OCI-LY3 (cell line): ENCODE data around the gene CEP43.
A peak's percentile ranks its signal among the peaks of the same experiment; 100 is the strongest.

Experiments
- H2AFZ ChIP-seq: fragments of 200-600, 300-600 bp; shearing (Covaris generic); 2 replicates; pipeline ENCODE4 v1.6.0; 2014; ENCODE audit warnings: antibody characterized with exemption, low read depth, low read length
- H3K27ac ChIP-seq: fragments of 200-600, 300-600 bp; sonication (generic); 2 replicates; pipeline ENCODE4 v1.5.1; 2014; ENCODE audit warnings: mild to moderate bottlenecking, low read length, moderate library complexity, mixed read lengths
- H3K27me3 ChIP-seq: fragments of 200-600, 300-600 bp; sonication (generic); 2 replicates; pipeline ENCODE4 v1.6.1; 2014; ENCODE audit warnings: low read depth, low read length, mixed read lengths
- H3K36me3 ChIP-seq: fragments of 200-600, 300-600 bp; sonication (generic); replicated peaks from 2 replicates; pipeline ENCODE3; 2014; ENCODE audit warnings: low read depth, low read length, mixed read lengths
- H3K4me1 ChIP-seq: fragments of 300-600, 200-600 bp; sonication (generic); 2 replicates; pipeline ENCODE4 v1.6.1; 2014; ENCODE audit warnings: low read length, mixed read lengths
- H3K4me2 ChIP-seq: fragments of 200-600, 300-600 bp; sonication (generic); 2 replicates; pipeline ENCODE4 v1.6.1; 2014; ENCODE audit warnings: low read length, mixed read lengths
- H3K4me3 ChIP-seq: fragments of 300-600, 200-600 bp; sonication (generic); 2 replicates; pipeline ENCODE4 v1.5.1; 2014; ENCODE audit warnings: antibody characterized with exemption, mild to moderate bottlenecking, low read length, moderate library complexity
- H3K79me2 ChIP-seq: fragments of 300-600, 200-600 bp; shearing (Covaris generic); 2 replicates; pipeline ENCODE4 v1.6.1; 2014; ENCODE audit warnings: mild to moderate bottlenecking, low read length, mixed read lengths
- H3K9ac ChIP-seq: fragments of 300-600, 200-600 bp; shearing (Covaris generic); 2 replicates; pipeline ENCODE4 v1.6.0; 2014; ENCODE audit warnings: mild to moderate bottlenecking, low read length, moderate library complexity
- H3K9me3 ChIP-seq: fragments of 200-600, 300-600 bp; shearing (Covaris generic); 2 replicates; pipeline ENCODE4 v1.6.1; 2014; ENCODE audit warnings: low read length, mixed read lengths; ENCODE audit not compliant: insufficient read depth
- H4K20me1 ChIP-seq: fragments of 200-600, 300-600 bp; sonication (generic); 2 replicates; pipeline ENCODE4 v1.6.1; 2016; ENCODE audit warnings: low read length, mixed read lengths; ENCODE audit not compliant: insufficient read depth
- CTCF ChIP-seq: fragments of 200-600, 300-600 bp; sonication (generic); IDR thresholded peaks from 2 replicates; pipeline ENCODE4 v1.5.1; 2014; ENCODE audit warnings: antibody characterized with exemption, low read length, low read depth
- EZH2phosphoT487 ChIP-seq: fragments of 200-600 bp; shearing (Covaris generic); IDR thresholded peaks from 2 replicates; pipeline ENCODE4 v1.6.1; 2018; ENCODE audit warnings: antibody characterized with exemption, mixed run types, low read depth

CEP43 gene

GRCh38 chr6:166952567-166953486 is 46.4 kb upstream of the CEP43 start:
- no peaks in the 10 kb centered on the region for H3K9me3 ChIP-seq
- H3K36me3 ChIP-seq: peaks cover 9% of the 10 kb centered on the region
- H3K27me3 ChIP-seq: peaks cover 23% of the 10 kb centered on the region
- H3K4me3 ChIP-seq: no peak overlapping the region
- peaks cover 29% of the 10 kb centered on the region for H4K20me1 ChIP-seq
- H3K79me2 ChIP-seq: no peaks in the 10 kb centered on the region
- no peak overlapping the region for H3K27ac ChIP-seq
- TF ChIP-seq CTCF (no peak), EZH2phosphoT487 (no peak)
- no peak overlapping the region for H2AFZ ChIP-seq
- no peak overlapping the region for H3K4me2 ChIP-seq
- H3K9ac ChIP-seq: no peak overlapping the region
- peaks cover 61% of the 10 kb centered on the region for H3K4me1 ChIP-seq

- Histone ChIP-seq H2AFZ (no peak overlapping the region), H3K4me3 (no peak overlapping the region), H3K9ac (no peak overlapping the region), H3K27me3 (peaks cover 21% of the 10 kb centered on the region), H3K27ac (no peak overlapping the region), H4K20me1 (peaks cover 27% of the 10 kb centered on the region), H3K4me1 (peaks cover 66% of the 10 kb centered on the region), H3K79me2 (no peaks in the 10 kb centered on the region), H3K9me3 (no peaks in the 10 kb centered on the region), H3K36me3 (peaks cover 9% of the 10 kb centered on the region), H3K4me2 (peak overlapping the region; percentile 99; the same call in 1 of the 2 replicates)
- TF ChIP-seq EZH2phosphoT487 (no peak), CTCF (no peak)
Observed at GRCh38 chr6:166954118-166954713, 45.0 kb upstream of the CEP43 start.

- peaks cover 21% of the 10 kb centered on the region; the same call in 1 of the 2 replicates for H4K20me1 ChIP-seq
- no peak for TF ChIP-seq EZH2phosphoT487
- H3K4me2 ChIP-seq: peak overlapping the region; percentile 99
- H2AFZ ChIP-seq: no peak overlapping the region
- peaks cover 61% of the 10 kb centered on the region for H3K4me1 ChIP-seq
- peak overlapping the region; percentile 17; the same call in 1 of the 2 replicates for H3K27ac ChIP-seq
- H3K79me2 ChIP-seq: no peaks in the 10 kb centered on the region
- peak overlapping the region; percentile 98 for H3K4me3 ChIP-seq
- peaks cover 24% of the 10 kb centered on the region for H3K27me3 ChIP-seq
- H3K9me3 ChIP-seq: no peaks in the 10 kb centered on the region
- H3K36me3 ChIP-seq: peaks cover 9% of the 10 kb centered on the region
- H3K9ac ChIP-seq: peak overlapping the region; percentile 71
Observed at GRCh38 chr6:166955121-166955864, 43.9 kb upstream of the CEP43 start.

- Histone ChIP-seq H3K27ac (no peak overlapping the region), H3K4me2 (peak overlapping the region; percentile 99), H3K79me2 (no peaks in the 10 kb centered on the region), H2AFZ (peak overlapping the region; percentile 19; the same call in 1 of the 2 replicates), H3K9ac (peak overlapping the region; percentile 71), H4K20me1 (peaks cover 21% of the 10 kb centered on the region; the same call in 1 of the 2 replicates), H3K36me3 (peaks cover 9% of the 10 kb centered on the region), H3K27me3 (peaks cover 24% of the 10 kb centered on the region), H3K4me1 (peaks cover 55% of the 10 kb centered on the region), H3K4me3 (peak overlapping the region; percentile 98), H3K9me3 (no peaks in the 10 kb centered on the region)
- TF ChIP-seq CTCF (no peak), EZH2phosphoT487 (no peak)
Observed at GRCh38 chr6:166955865-166956443, 43.2 kb upstream of the CEP43 start.
